A549 treated with CpdA at 1 μM for 4 hours (cell line): ENCODE data around the gene ATP13A3. TPM values are rescaled to one million over a fixed set of nuclear protein-coding genes. Genes with fewer than 3 reads are reported as not detected.

ENCODE experiments used
- total RNA-seq: library from RNA; stranded (reverse); fragments of 200-300 nt; extraction: Qiagen RNA extraction; gene quantifications from 5 replicates; pipeline ENCODE4 v1.2.3, GENCODE V29; 2022; ENCODE audit warnings: low read depth

The ATP13A3 gene
- total RNA-seq = 25.5 to 49.7 TPM (median 37.6 TPM) in 5 replicates

GRCh38 chr3:194486540-194487288 is at the start of gene ATP13A3:
TSS of gene ATP13A3 (minus strand) at chr3:194487002. CDS start at chr3:194462190, 24,812 bp downstream.

GRCh38 chr3:194399166-194399565 is 87.6 kb downstream of the ATP13A3 start, which contains the start of gene GP5:
TSS of gene GP5 (minus strand) at chr3:194399266. CDS start at chr3:194398282, 984 bp downstream.

GRCh38 chr3:194369522-194370279 is 117.1 kb downstream of the ATP13A3 start, which contains the start of gene LRRC15:
TSS of gene LRRC15 (minus strand) at chr3:194369743. CDS start at chr3:194361043, 8,700 bp downstream.

Other genes starting within 250 kb of the ATP13A3 start
- gene CPN2, start 135.7 kb downstream of the ATP13A3 start, total RNA-seq = not detected in 5 replicates
- 0.15 to 0.26 TPM (median 0.17 TPM) in 5 replicates for gene LRRC15, start 117.3 kb downstream of the ATP13A3 start, total RNA-seq
- gene GP5, start 87.7 kb downstream of the ATP13A3 start, total RNA-seq = 0.01 TPM in 1 of 5 replicates, not detected in the others
- 8.0 to 13.4 TPM (median 11.4 TPM) in 5 replicates for gene TMEM44, start 146.4 kb upstream of the ATP13A3 start, total RNA-seq
- gene LSG1, start 185.2 kb upstream of the ATP13A3 start, total RNA-seq = 33.4 to 35.7 TPM (median 33.9 TPM) in 5 replicates
- gene FAM43A, start 198.9 kb upstream of the ATP13A3 start, total RNA-seq = 1.7 to 4.5 TPM (median 3.9 TPM) in 5 replicates